B cell (primary cell): ENCODE data around the gene ATRIP.

Experiments
- EZH2 ChIP-seq: IDR thresholded peaks from 2 replicates; pipeline ENCODE4 v1.6.1; 2012; ENCODE audit warnings: borderline replicate concordance, low read depth, mild to moderate bottlenecking, moderate library complexity, low read length; ENCODE audit not compliant: insufficient read depth, poor library complexity, severe bottlenecking
- TF ChIP-seq, protein P1 (sequence below): fragments of 200-600 bp; IDR thresholded peaks from one replicate; pipeline ENCODE4 v1.8.0; 2022; ENCODE audit warnings: antibody characterized with exemption, mild to moderate bottlenecking

DNA sequence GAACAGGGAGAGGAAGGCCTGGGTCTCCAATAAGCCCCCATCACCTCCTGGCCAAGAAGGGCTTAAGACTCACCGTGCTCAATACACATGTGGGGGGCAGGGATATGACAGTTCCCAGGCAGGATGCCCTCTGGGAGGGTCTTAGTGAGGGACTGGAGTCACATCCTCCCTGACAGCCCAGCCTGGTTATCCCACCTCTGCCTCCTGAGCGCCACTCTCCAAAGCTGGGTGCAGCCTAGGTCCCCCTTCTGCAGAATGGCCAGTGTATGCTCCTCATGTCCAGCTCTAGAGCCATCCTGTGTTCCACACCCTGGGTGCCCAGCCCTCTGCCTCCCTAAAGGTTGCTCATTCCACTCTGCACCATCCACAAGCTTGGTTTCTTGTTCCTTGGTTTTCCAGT lies 58.6 kb downstream of the ATRIP start:
- TF ChIP-seq, protein P1, sequence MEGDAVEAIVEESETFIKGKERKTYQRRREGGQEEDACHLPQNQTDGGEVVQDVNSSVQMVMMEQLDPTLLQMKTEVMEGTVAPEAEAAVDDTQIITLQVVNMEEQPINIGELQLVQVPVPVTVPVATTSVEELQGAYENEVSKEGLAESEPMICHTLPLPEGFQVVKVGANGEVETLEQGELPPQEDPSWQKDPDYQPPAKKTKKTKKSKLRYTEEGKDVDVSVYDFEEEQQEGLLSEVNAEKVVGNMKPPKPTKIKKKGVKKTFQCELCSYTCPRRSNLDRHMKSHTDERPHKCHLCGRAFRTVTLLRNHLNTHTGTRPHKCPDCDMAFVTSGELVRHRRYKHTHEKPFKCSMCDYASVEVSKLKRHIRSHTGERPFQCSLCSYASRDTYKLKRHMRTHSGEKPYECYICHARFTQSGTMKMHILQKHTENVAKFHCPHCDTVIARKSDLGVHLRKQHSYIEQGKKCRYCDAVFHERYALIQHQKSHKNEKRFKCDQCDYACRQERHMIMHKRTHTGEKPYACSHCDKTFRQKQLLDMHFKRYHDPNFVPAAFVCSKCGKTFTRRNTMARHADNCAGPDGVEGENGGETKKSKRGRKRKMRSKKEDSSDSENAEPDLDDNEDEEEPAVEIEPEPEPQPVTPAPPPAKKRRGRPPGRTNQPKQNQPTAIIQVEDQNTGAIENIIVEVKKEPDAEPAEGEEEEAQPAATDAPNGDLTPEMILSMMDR, result no peak
- TF ChIP-seq EZH2, result no peak
